Frontal cortex (tissue), 4 donors: ENCODE data around the gene NFKBIE. TPM values are rescaled to one million over a fixed set of nuclear protein-coding genes. Genes with fewer than 3 reads are reported as not detected.

ENCODE experiments used
- DNase-seq, 2 donors: peaks; one replicate each; pipeline ENCODE4 v3.0.0; 2012; ENCODE audit warnings: low spot score in 2 of 2
- FAIRE-seq: peaks from 2 replicates; lab custom pipeline; 2012; peaks lifted over from hg19 to GRCh38; lab: Jason Lieb, UNC
- total RNA-seq: library from RNA; depleted of rRNA; stranded (reverse); fragments of >200 nt; gene quantifications from one replicate; pipeline ENCODE4 v1.2.3, GENCODE V29; 2014
- donor health status: control.
- donor health status: control.
- donor health status: control.

The NFKBIE gene
- total RNA-seq, 1 donor from 2014 or later = 8.2 TPM

DNA sequence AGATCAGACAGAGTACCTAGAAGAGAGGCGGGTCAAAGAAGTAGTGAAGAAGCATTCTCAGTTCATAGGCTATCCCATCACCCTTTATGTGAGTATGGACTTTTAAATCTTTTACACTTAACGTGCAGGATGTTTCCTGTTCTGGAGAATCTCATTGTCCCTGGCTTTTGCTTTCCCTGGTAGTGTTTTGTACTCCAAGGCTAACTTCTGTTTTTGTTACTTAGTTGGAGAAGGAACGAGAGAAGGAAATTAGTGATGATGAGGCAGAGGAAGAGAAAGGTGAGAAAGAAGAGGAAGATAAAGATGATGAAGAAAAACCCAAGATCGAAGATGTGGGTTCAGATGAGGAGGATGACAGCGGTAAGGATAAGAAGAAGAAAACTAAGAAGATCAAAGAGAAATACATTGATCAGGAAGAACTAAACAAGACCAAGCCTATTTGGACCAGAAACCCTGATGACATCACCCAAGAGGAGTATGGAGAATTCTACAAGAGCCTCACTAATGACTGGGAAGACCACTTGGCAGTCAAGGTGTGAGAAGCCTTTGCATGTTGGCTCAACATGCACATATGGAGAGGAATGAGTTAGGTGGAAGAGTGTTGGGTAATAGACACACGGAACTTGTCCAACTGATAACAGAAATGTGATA lies 15.2 kb downstream of the NFKBIE start:
- FAIRE-seq = no peak
- no peak for DNase-seq

DNA sequence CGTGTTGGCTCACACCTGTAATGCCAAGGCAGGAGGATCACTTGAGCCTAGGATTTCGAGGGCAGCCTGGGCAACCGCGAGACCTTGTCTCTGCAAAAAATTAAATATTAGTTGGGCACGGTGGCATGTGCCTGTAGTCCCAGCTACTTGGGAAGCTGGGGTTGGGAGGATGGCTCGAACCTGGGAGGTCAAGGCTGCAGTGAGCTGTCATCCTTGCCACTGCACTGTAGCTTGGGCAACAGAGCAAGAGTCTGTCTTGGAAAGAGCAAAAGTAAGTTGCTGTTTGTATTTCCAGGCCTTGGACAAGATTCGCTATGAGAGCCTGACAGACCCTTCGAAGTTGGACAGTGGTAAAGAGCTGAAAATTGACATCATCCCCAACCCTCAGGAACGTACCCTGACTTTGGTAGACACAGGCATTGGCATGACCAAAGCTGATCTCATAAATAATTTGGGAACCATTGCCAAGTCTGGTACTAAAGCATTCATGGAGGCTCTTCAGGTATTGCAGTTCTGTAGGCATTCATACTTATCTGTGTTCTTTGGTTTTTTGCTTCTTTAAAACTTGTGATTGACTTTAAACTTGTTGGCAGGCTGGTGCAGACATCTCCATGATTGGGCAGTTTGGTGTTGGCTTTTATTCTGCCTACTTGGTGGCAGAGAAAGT lies 16.1 kb downstream of the NFKBIE start:
- DNase-seq (no peak), FAIRE-seq (no peak)

DNA sequence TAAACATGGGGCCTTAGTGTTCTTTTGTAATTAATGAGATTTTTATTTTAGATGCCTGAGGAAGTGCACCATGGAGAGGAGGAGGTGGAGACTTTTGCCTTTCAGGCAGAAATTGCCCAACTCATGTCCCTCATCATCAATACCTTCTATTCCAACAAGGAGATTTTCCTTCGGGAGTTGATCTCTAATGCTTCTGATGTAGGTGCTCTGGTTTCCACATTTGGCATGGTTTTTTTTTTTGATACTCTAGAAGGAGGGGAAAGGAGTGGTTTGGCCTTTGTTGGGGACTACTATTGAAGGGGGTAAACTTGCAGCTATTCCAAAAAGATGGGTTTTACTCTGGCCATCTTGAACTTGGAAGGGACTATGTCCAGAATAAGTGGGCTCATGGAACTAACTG lies 16.8 kb downstream of the NFKBIE start:
- DNase-seq (no peak), FAIRE-seq (no peak)

DNA sequence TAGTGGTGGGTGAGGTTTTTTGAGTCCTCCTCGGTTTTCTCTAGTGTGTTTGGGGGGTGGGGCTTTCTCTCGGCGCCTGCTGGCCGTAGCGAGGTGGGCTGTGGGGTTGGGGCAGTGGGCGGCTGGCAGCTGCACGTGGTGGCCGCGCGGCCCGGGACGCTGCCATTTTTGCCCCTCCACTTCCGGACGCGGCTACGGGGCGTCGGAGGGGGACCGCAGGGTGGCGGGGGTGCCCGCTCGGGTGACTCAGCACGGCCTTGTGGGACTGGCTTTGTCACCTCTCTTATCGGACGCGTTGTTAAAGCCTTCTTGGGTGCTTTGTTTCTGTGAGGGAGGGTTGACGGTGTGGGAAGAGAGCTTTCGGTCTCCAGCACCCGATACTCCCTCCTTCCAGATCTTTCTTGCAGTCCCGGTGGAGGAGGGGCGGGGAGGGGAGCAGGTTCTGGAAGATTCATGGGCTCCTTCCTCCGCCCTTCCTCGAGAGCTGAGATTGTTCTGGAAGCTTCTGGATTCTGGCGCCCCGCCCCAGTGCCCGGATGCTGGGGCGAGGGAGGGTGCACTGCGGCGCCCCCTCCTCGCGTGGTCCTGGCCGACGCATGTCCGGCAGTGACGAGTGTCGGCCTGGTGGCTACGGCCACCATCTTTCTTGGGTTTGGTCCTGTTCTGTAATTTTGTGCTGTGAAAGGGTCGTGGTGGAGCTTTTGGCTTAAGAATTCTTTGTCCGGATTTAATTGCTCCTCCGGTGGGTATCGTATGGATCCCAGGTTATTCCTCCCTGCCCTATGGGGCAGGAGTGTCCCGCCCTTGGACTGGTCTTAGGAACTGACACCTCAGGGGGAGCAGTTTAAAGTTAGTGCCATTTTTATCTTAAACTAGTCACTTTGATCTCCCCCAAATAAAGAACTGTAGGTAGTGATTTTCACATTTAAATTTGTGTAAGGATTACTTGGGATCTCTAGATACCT lies 17.7 kb downstream of the NFKBIE start:
- DNase-seq (peak; percentile 73 to 76), FAIRE-seq (no peak)

DNA sequence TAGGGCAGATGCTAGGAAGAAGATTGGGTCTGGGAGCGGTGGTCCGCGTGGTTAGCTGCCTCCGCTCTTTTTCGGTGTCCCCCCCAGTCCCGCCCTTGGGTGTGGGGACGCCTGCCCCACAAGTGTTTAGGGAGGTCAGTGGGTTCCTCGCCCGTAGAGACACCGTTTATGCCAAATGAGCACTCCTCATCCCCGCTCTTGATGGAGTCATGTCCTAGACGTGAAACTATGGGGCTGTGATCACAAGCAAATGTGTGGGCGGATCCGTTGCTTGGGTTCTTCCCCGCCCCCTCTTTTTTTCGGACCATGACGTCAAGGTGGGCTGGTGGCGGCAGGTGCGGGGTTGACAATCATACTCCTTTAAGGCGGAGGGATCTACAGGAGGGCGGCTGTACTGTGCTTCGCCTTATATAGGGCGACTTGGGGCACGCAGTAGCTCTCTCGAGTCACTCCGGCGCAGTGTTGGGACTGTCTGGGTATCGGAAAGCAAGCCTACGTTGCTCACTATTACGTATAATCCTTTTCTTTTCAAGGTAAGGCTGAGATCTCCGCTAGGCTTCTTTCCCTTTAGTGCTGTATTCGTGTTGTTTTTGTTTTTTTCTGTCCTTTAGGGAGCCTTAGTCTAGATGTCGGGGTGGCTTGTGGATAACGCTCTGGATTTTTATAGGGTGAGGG lies 18.6 kb downstream of the NFKBIE start, which contains the start of gene HSP90AB1:
Gene HSP90AB1, plus strand, starts transcription at position 439 of the 675 bp plus-strand sequence. CDS start 1,529 bp downstream, outside the sequence.
- peak; percentile 84 to 93 for DNase-seq
- FAIRE-seq = no peak

DNA sequence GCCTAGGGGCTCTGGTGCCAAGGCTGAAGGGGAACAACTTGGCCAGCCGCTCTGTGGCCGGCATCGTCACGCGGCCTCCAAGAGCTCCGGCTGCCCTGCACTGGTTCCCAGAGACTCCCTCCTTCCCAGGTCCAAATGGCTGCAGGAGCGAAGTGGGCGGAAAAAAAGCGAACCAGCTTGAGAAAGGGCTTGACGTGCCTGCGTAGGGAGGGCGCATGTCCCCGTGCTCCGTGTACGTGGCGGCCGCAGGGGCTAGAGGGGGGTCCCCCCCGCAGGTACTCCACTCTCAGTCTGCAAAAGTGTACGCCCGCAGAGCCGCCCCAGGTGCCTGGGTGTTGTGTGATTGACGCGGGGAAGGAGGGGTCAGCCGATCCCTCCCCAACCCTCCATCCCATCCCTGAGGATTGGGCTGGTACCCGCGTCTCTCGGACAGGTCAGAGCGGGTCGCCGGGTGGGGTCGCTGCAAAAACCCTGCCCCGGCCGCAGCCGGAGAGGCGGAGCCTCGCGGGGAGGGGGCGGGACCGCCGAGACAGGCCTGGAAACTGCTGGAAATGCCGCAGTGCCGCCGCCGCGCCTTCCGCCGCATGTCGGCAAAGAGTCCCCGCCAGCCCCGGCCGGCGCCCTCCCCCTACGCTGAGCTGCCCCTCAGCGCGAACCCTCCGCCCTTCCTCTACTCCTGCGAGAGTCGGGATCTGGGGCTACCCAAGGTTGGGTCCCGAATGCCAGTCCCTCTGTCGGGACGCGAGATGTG lies 19.3 kb downstream of the NFKBIE start:
- DNase-seq = peak; percentile 82 to 85
- FAIRE-seq = no peak

DNA sequence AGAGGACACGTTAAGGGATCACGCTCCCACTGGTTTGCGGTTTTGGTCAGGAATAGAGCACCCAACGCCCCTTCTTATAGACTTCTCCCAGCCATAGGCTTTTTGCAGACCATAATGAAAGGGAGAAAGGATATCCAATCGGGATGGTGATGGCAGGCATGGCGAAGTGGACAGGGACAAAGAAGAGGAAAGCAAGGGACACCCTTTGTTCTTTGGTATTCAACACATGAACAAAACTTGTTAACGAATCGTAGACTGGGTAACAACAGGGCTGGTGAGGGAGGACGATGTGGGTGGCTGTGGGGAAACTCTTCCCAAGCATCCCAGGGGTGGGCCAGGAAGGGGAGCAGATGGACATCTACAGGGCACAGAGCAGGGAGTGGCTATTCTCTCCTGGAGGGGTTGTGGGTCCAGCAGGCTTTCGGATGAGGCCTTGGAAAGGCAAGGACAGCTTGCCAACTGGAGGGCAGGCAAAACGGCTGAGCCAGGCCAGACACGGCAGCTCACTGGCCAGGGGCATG lies 19.9 kb downstream of the NFKBIE start:
- FAIRE-seq = no peak
- no peak for DNase-seq

DNA sequence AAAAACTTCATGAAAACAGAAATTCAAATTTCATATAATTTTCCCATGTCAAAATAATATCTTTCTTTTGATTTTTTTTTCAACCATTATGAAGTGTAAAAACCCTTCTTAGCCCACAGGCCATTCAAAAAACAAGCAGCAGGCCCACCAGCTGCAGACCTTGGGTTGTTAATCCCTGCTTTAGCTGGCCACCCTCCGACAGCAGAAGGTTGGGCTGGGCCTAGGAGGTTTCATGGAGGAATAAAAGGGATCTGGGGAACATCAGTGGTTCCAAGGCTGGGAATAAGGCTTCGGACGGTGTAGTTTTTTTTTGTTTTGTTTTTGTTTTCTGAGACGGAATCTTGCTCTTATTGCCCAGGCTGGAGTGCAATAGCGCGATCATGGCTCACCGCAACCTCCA lies 22.0 kb downstream of the NFKBIE start:
- no peak for DNase-seq

DNA sequence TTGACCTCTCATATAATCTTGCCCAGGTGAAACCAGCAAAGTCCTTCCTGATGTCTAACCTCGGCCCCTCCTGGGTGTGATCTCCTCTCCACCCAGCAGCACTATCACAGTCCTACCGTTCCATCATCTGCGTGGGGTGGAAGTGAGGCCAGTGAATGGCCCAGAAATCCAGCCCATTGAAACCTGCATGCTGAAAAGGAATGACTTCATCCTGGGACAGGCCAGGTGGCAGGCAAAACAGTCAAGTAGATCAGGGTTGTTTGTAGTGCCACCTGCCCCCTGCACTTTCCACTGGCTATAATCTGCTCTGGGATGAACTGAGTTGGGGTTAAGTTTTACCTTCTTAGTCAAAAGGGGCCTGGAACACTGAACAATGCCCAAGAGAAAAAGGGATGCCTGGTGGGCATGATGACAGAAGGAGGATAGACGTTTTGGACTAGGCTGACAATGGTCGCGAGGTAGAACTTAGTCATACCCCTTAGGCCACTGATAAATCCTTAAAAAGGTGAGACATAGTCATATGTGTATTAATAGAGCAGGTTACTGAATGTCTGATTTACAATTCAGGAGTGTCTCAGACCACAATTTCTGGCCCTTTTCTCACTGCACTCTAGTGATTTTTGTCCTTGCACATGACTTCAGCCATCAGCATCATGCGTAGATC lies 26.5 kb downstream of the NFKBIE start:
- no peak for FAIRE-seq
- DNase-seq = no peak

More for the DNA sequence above, 22.0 kb downstream of the NFKBIE start:
- FAIRE-seq = no peak

DNA sequence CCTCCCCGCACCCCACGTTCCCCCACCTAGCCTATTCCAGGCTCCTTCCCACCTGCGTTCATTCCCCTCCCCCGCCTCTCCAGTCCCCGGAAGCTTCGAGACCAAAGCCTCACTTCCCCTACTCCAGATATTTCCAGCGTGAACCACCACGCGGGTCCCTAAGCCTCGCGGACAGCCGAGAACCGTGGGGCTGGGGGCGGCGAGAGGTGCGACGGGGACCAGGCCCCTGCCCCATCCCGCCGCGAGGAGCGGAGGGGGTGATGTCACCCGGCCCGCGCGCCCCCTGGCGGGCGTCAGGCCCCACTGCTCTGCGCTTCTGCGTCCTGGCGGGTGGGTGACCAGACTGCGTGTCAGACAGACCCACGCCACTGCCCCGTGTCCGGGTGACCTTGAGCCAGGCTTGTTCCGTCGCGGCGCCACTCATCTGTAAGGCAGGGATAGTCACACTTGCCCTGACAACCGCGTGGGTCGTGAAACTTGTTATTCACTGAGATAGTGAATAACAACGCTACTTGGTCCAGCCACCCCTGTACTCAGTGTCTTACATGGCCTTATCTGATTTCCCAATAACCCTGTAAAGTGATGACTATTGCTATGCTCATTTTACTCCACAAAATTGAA lies 27.4 kb downstream of the NFKBIE start:
- FAIRE-seq = no peak
- peak; percentile 72 to 78 for DNase-seq

DNA sequence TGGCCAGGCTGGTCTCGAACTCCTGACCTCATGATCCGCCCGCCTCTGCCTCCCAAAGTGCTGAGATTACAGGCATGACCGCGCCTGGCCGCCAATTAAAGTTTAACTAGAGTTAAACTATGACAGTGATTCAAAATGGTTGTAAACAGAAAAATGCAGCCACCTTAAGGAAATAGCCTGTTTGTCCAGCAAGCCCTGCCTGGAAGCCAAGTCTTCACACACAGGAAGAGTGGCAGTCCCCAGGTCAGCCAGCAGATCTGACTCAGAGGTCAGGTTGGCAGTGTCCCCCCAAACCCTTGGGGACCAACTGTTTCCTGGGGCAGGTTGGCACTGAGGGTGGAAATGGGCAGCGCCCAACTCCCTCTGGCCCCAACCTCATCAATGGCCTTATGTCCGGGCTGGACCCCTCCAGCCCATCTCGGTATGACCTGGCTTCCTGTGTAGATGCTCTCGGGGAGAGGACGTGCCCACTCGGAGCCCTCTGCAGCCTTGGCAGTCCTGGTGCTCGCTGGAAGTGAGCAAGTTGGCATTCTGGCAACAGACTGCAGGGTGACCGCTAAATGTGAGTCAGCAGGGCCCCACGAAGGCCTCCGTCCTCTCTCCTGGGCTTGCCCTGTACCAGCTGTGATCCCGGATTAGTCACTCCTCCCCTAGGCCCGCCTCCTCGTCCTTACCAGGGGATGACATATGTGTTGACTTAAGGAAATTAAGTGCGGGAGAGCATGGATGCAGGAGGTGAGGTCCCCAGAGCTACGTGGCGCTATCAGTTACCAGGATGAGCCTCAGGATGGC lies 28.1 kb downstream of the NFKBIE start:
- FAIRE-seq (no peak), DNase-seq (peak; percentile 67 to 86)

DNA sequence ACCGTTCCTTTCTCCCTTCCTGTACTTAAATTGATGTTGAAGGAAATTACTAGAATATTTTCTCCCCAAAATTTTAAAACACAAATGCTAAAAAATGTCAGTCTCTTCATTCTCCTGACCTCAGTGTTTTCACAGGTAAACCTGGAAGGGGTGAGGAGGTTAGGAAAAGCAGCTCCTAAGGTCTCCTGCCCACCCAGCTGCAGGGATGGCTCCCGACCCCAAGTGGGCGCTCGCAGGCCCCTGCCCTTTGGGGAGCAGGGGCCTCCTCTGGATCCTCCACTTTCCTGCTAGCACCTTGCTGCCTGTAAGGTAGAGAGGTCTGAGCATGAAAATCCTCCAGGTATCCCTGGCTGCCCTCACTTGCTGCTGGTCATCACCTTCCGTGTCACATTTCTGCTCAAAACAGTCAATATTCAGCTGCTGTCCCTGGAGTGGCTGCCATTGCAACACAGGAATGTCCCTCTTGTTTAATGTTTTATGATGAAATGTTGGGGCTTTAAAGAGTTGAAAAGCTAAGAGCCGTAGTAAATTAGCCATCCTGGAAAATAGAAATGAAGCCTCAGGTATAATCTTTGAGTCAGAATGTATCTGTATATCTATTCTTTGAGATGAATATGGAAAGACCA lies 29.3 kb downstream of the NFKBIE start:
- FAIRE-seq (no peak), DNase-seq (no peak)

DNA sequence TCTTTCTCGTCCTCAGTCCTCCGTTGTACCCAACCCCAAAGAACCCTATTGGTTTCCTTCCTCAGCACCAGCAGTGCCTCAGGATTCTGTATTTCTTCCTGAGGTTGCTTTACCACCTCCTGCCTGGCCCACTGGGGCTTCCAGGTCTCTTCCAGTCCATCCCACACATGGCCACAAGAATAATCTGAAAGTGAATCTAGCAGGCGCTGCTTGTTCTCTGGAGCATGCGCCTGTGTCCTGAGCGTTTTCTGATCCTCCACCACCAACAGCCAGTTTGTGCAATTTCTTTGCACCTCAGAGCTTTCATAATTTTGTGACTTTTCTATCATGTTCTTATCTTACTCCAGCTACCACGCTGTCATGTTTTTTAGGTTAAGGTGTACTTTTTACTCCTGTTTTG lies 30.1 kb downstream of the NFKBIE start:
- FAIRE-seq (no peak), DNase-seq (no peak)

DNA sequence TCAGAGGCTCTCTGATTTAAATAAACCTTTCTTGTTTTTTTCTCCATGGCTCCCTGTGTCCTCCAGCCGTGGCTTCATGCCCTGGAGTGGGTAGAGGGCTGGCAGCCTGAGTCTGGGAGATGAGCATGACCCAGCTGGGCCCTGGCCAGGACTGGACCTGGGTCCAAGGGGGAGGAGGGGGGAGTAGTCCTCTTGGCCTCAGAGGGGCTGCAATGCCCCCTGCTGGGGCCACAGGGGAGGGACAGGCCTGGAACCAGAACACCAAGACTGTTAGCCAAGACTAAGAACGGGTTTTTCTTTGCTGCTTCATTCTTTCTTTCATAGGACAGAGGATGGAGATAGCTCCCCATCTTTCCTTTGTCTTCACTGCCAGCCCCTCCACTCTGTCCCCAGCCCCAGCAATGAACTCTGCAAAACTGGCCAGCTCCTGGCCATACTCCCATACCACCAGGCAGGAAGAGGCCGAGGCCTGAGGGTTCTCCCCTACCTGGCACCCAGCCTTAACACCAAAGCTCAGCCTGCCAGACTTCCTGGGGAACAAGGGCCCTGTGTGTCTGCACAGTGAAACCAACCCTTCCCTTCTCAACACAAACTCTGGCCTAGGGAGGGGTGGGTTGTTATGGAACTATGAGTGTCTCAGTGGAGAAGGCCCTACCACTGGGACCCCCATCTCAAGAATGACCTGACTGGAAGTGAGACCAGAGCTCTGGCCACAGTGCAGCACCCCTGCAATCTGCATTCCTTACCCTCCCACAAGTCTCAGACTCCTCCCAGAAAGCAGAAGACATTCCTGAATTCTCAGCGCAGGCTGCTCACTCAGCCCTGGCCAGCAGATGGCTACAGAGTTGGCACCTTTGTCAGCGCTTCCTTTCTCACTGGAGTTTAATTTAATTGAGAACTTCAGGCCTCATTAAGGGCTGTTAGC lies 31.0 kb downstream of the NFKBIE start:
- DNase-seq (peak; percentile 79 to 82), FAIRE-seq (no peak)

DNA sequence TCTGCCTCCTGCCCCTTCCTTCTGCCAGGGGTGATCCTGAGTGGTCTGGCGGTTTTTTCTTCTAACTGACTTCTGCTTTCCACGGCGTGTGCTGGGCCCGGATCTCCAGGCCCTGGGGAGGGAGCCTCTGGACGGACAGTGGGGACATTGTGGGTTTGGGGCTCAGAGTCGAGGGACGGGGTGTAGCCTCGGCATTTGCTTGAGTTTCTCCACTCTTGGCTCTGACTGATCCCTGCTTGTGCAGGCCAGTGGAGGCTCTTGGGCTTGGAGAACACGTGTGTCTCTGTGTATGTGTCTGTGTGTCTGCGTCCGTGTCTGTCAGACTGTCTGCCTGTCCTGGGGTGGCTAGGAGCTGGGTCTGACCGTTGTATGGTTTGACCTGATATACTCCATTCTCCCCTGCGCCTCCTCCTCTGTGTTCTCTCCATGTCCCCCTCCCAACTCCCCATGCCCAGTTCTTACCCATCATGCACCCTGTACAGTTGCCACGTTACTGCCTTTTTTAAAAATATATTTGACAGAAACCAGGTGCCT lies 31.7 kb downstream of the NFKBIE start:
- no peak for FAIRE-seq
- no peak for DNase-seq
